Muscle of back (tissue), 11 donors: ENCODE results near the gene CBY2. TPM values are rescaled to one million over a fixed set of nuclear protein-coding genes. Genes with fewer than 3 reads are reported as not detected.
A peak's percentile ranks its signal among the peaks of the same experiment; 100 is the strongest.
"Not testable (repeated sequence)": the region's sequence is repeated elsewhere in the genome, so short reads cannot be mapped to it uniquely, and the experiment has no call there.

Experiments used
- DNase-seq, 3 donors: peaks; one replicate each; pipeline versions ENCODE4 v3.0.0 to v3.0.0-alpha.2; 2013
- polyA plus RNA-seq, 10 donors: library from polyadenylated mRNA; unstranded; fragments of 120-200 nt; gene quantifications; one replicate each; pipeline ENCODE4 v1.2.1, GENCODE V29; 2013; ENCODE audit not compliant: insufficient read length in 10 of 10

CBY2 gene
- polyA plus RNA-seq, 10 donors, result not detected

DNA sequence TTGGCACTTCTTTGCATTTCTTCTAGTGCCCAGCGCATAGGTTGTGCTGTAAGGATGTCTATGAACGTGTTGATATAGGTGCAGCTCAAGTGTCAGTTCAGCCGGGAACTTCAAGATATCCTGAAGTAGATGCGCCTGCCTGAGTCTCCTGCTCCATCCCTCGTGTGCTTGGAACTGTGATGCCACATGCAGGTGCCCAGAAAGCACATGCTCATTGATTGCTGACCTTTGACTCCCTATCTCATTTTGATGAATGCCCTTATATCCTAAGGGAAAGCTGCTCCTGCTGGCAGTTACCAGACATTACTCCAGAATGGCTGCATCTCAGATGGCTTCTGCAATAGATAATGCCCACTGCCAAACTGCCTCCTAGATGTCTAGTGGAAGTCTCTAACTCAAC is 40.9 kb downstream of the CBY2 start:
- DNase-seq, result no peak

DNA sequence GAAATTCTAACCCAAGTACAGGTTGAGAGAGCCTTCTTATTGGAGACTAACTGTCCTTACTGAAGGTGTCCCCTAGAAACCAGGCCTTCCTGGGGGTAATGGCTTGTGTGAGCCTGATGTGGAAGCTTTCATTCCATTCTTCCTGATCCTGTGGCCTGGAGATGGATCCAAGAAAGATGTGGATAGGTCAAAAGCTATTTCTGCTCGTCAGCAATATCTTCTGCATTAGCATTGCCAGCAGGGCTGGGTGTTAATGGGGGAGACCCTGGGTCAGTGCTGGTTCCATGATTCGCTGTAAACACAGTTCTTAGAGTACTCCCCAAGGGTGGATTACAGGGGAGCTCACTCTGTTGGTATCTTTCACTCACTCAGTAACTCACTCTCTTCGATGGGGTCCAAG is 42.9 kb downstream of the CBY2 start:
- no peak for DNase-seq

DNA sequence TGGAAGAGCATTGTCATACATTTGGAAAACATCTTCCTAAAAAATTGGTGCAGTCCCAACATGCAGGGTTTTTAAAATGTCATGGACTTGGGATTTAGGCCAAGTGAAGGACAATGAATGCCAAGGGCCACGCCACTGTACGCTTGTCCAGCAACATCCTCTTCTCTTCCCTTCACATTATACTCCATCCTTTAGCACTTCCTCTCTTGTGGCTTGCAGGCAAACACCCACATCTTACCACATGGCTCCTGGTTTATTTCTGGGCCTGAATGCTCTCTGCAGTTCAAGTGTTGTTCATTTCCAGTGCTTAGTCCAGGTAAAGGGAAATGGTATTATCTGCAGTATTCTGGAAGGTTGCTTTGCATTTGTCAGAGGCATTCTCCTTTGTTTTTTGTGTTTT is 45.0 kb downstream of the CBY2 start:
- no peak for DNase-seq

GRCh38 chr13:45748941-45749759 is 47.0 kb downstream of the CBY2 start:
- DNase-seq, result peak in 1 of 3 donors; percentile 42

- no peak for DNase-seq
These were observed 48.4 kb downstream of the CBY2 start for GRCh38 chr13:45750566-45750965.

- DNase-seq, result no peak
These were observed 49.8 kb downstream of the CBY2 start for GRCh38 chr13:45751885-45752284.

GRCh38 chr13:45752510-45752909 is 50.4 kb downstream of the CBY2 start:
- no peak for DNase-seq

- DNase-seq, result not testable (repeated sequence)
These were observed 54.4 kb downstream of the CBY2 start for GRCh38 chr13:45756498-45756897.

DNA sequence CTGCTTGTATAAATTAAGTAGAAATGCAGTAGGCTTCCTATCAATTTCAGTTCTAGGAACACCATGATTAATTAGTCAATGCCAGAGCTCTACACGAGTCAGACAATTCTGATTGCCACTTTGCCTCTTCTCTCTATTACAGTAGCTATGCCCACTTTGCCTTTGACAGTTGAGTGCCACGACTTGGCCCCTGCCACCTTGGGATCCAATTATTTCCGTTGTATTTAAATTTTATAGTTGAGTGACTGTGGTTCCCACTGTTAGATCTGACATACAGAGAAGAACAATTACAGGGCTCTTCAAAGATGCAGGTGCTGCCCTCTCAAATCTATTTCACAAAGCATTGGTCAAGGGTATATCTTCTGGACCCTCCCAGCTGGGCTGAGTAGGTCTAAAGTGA is 55.5 kb downstream of the CBY2 start:
- not testable (repeated sequence) for DNase-seq

DNA sequence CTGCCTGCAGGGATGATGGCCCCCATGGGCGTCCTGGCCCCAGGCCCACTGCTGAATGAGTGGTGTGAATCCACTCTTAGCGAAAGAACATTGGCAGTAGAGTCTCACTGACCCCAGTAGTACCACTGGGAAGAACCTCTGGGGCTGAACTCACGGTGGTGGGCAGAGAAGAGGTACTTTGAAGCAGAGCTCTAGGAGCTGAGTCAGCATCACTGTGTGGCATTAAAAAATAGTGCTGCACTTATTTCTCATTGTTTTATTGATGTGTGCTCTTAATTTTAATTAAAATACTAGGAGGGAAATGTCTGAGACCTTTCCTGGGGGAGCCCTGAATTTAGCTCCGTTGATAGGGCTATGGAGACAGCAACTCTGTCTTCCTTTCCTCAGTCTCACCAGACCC is 61.3 kb downstream of the CBY2 start:
- no peak for DNase-seq

Other genes with a start within 250 kb of the CBY2 start
- gene COG3, start 237.4 kb upstream of the CBY2 start, polyA plus RNA-seq, result 10 to 100 TPM; 16.5 to 25.6 (median 20.5) TPM
- gene ERICH6B, start 86.6 kb upstream of the CBY2 start, polyA plus RNA-seq, result 1 to 10 TPM in 5 of 10 donors, under 1 TPM in 5; 0.32 to 2.7 (median 1.1) TPM
- gene SIAH3, start 149.4 kb downstream of the CBY2 start, polyA plus RNA-seq, result under 1 TPM; 0.05 to 0.42 (median 0.09) TPM